GM08714 (cell line): ENCODE results near the gene HBZ.
"Not testable (repeated sequence)": the region's sequence is repeated elsewhere in the genome, so short reads cannot be mapped to it uniquely, and the experiment has no call there.

Experiments
- H3K4me3 ChIP-seq: fragments of 200-500 bp; sonication (Bioruptor generic); 2 replicates; pipeline ENCODE4 v1.5.1; 2014; ENCODE audit warnings: mild to moderate bottlenecking, low read length, inconsistent platforms
- ZNF274 ChIP-seq: IDR thresholded peaks from 2 replicates; pipeline ENCODE4 v1.6.1; 2012; ENCODE audit warnings: mild to moderate bottlenecking, low read depth, low read length

HBZ gene

DNA sequence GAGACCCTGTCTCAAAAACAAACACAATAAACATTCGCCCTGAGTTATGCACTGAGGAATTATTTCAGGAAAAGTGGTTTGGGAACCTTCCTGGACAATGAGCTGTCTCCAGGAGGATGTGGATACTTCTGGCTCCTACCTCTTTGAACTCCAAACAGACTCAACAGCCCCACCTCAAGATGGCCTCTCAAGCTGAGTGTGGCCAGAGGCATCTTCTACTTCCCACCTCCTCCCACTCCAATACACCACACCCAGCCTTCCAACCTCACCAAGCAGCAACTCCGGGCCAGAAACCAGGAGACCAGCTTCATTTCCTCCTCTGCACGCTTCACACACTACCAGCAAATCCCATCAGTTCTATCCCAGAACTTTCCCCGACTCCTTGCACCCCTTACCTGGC is 39.4 kb downstream of the HBZ start:
- no peak for TF ChIP-seq ZNF274
- H3K4me3 ChIP-seq = no peak overlapping the region

DNA sequence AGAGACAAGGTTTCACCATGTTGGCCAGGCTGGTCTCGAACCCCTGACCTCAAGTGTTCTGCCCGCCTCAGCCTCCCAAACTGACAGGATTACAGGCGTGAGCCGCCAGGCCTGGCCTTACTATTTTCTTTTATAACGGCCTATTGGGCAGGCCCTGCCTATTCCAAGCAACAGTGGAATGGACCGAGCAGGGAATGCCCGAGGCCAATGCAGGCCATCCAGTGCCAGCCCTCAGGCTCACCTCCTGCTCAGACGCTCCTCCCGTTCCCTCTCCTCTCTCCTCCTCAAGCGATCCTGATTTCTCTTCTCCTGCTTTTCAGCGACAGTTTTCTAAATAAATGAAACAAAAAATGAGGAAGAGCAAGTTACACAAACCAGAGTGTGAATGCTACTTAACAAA is 40.2 kb downstream of the HBZ start:
- H3K4me3 ChIP-seq = no peak overlapping the region
- TF ChIP-seq ZNF274 = no peak

- no peak for TF ChIP-seq ZNF274
- H3K4me3 ChIP-seq = no peak overlapping the region
Observed at GRCh38 chr16:193441-193840, 41.0 kb downstream of the HBZ start.

- no peak overlapping the region for H3K4me3 ChIP-seq
- TF ChIP-seq ZNF274 = no peak
Observed at GRCh38 chr16:194516-194915, 42.1 kb downstream of the HBZ start.

- no peak for TF ChIP-seq ZNF274
- H3K4me3 ChIP-seq = no peak overlapping the region
Observed at GRCh38 chr16:200388-200787, 47.9 kb downstream of the HBZ start.

DNA sequence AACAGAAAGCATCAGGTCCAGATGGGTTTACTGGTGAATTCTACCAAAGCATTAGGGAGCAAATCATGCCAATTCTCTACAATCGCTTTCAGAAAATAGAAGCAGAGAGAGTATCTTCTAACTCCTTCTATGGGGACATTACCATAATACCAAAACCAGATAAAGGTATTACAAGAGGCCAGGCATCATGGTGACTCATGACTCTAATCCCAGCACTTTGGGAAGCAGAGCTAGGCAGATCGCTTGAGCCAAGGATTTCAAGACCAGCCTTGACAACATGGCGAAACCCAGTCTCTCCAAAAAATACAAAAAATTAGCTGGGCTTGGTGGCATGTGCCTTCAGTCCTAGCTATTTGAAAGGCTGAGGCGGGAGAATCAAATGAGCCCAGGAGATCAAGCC is 50.8 kb downstream of the HBZ start:
- TF ChIP-seq ZNF274 = no peak
- no peak overlapping the region for H3K4me3 ChIP-seq

- not testable (repeated sequence) for H3K4me3 ChIP-seq
Observed at GRCh38 chr16:204046-204445, 51.6 kb downstream of the HBZ start.
